ENCODE data around the gene HM13. TPM values are rescaled to one million over a fixed set of nuclear protein-coding genes. Genes with fewer than 3 reads are reported as not detected.

The HM13 gene
- total and polyA plus RNA-seq, 9 of the 15 experiments (the other 6 are each of a cell fraction or from before 2014, with no cell fraction given) = 7.7 to 136 (median 74.5) TPM

DNA sequence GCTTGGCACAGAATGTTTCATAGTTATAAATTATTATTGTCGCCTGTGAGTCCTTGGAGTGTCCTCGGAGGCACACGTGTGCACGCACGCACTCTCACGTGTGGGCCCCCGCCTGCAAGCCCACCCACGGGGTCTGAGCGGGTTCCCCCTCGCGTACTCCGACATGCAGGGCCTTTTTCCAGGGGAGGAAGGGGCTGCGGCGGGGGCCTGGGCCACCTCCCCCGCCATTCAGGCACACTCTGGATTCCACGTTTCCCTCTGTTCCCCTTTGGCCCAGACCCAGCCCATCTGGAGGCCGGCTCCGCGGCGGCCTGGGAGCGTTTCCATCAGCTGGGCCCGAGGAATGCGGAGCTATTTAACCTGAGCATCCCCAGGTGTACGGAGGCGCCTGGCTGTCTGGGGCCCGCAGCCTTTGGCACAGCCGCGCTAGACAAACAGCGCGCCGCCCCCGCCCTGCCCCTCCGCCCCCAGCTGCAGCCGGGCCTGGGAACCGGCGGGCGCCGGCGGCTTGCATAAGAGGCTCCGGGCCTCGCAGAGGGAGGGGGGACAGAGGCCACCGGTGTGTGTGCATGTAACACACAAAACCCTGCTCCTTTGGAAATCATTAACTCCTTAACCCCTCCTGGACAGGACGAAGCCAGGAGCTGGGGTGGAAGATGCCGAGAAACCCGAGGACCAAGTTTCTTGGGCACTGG, 94.2 kb downstream of the HM13 start (continued):
- TF ChIP-seq BMI1 (IDR thresholded peaks at IDR 0.05; ENCODE audit: low read length) (no peak), NFE2 (IDR thresholded peaks at IDR 0.05; ENCODE audit: low read depth) (no peak), TBL1XR1 (IDR thresholded peaks at IDR 0.05; ENCODE audit: low read length in 2 of 2) (peak; percentile 36 to 50; a peak in 2 of 4 replicates), BRF1 (IDR thresholded peaks at IDR 0.05; ENCODE audit: borderline replicate concordance, extremely low read depth, insufficient read length) (no peak), ELF2 (CRISPR knock-in tag; IDR thresholded peaks at IDR 0.05) (peak; percentile 61; the same call in 1 of the 2 replicates), ZNF780A (CRISPR knock-in tag; IDR thresholded peaks at IDR 0.05) (no peak), MCM3 (IDR thresholded peaks at IDR 0.05) (no peak), POLR2B (IDR thresholded peaks at IDR 0.05; ENCODE audit: low read depth, partially characterized antibody) (no peak), MCM7 (IDR thresholded peaks at IDR 0.05) (no peak), NFIX (CRISPR knock-in tag; IDR thresholded peaks at IDR 0.05; ENCODE audit: low read depth) (no peak), ZNF830 (CRISPR knock-in tag; IDR thresholded peaks at IDR 0.05) (no peak), BCOR (IDR thresholded peaks at IDR 0.05) (0 out of 2 replicates have a peak, but pooled peaks have one; percentile 48), EP300 (IDR thresholded peaks at IDR 0.05; ENCODE audit: low read length) (peak; percentile 49; the same call in 1 of the 2 replicates), HNRNPUL1 (IDR thresholded peaks at IDR 0.05; ENCODE audit: low read length) (no peak), ARID1B (IDR thresholded peaks at IDR 0.05) (peak; percentile 39; the same call in 1 of the 2 replicates), SIN3B (IDR thresholded peaks at IDR 0.05; ENCODE audit: low read depth) (no peak), ZNF384 (IDR thresholded peaks at IDR 0.05; ENCODE audit: low read depth, low read length) (no peak), ZNF3 (CRISPR knock-in tag; IDR thresholded peaks at IDR 0.05) (no peak), RB1 (IDR thresholded peaks at IDR 0.05; ENCODE audit: low read depth) (no peak), L3MBTL2 (IDR thresholded peaks at IDR 0.05) (peak; percentile 40; the same call in 1 of the 2 replicates)
- TF ChIP-seq, protein P1, sequence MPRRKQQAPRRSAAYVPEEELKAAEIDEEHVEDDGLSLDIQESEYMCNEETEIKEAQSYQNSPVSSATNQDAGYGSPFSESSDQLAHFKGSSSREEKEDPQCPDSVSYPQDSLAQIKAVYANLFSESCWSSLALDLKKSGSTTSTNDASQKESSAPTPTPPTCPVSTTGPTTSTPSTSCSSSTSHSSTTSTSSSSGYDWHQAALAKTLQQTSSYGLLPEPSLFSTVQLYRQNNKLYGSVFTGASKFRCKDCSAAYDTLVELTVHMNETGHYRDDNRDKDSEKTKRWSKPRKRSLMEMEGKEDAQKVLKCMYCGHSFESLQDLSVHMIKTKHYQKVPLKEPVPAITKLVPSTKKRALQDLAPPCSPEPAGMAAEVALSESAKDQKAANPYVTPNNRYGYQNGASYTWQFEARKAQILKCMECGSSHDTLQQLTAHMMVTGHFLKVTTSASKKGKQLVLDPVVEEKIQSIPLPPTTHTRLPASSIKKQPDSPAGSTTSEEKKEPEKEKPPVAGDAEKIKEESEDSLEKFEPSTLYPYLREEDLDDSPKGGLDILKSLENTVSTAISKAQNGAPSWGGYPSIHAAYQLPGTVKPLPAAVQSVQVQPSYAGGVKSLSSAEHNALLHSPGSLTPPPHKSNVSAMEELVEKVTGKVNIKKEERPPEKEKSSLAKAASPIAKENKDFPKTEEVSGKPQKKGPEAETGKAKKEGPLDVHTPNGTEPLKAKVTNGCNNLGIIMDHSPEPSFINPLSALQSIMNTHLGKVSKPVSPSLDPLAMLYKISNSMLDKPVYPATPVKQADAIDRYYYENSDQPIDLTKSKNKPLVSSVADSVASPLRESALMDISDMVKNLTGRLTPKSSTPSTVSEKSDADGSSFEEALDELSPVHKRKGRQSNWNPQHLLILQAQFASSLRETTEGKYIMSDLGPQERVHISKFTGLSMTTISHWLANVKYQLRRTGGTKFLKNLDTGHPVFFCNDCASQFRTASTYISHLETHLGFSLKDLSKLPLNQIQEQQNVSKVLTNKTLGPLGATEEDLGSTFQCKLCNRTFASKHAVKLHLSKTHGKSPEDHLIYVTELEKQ (CRISPR knock-in tag; IDR thresholded peaks at IDR 0.05) = no peak
- TF ChIP-seq, protein P2, sequence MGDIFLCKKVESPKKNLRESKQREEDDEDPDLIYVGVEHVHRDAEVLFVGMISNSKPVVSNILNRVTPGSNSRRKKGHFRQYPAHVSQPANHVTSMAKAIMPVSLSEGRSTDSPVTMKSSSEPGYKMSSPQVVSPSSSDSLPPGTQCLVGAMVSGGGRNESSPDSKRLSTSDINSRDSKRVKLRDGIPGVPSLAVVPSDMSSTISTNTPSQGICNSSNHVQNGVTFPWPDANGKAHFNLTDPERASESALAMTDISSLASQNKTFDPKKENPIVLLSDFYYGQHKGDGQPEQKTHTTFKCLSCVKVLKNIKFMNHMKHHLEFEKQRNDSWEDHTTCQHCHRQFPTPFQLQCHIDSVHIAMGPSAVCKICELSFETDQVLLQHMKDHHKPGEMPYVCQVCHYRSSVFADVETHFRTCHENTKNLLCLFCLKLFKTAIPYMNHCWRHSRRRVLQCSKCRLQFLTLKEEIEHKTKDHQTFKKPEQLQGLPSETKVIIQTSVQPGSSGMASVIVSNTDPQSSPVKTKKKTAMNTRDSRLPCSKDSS (IDR thresholded peaks at IDR 0.05; ENCODE audit: low read depth, partially characterized antibody) = no peak
- TF ChIP-seq, protein P3, sequence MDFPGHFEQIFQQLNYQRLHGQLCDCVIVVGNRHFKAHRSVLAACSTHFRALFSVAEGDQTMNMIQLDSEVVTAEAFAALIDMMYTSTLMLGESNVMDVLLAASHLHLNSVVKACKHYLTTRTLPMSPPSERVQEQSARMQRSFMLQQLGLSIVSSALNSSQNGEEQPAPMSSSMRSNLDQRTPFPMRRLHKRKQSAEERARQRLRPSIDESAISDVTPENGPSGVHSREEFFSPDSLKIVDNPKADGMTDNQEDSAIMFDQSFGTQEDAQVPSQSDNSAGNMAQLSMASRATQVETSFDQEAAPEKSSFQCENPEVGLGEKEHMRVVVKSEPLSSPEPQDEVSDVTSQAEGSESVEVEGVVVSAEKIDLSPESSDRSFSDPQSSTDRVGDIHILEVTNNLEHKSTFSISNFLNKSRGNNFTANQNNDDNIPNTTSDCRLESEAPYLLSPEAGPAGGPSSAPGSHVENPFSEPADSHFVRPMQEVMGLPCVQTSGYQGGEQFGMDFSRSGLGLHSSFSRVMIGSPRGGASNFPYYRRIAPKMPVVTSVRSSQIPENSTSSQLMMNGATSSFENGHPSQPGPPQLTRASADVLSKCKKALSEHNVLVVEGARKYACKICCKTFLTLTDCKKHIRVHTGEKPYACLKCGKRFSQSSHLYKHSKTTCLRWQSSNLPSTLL (IDR thresholded peaks at IDR 0.05) = no peak
- TF ChIP-seq, protein P4, sequence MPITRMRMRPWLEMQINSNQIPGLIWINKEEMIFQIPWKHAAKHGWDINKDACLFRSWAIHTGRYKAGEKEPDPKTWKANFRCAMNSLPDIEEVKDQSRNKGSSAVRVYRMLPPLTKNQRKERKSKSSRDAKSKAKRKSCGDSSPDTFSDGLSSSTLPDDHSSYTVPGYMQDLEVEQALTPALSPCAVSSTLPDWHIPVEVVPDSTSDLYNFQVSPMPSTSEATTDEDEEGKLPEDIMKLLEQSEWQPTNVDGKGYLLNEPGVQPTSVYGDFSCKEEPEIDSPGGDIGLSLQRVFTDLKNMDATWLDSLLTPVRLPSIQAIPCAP (CRISPR knock-in tag; IDR thresholded peaks at IDR 0.05; ENCODE audit: borderline replicate concordance) = no peak
